K562 (cell line): ENCODE measurements around the gene TRIM65. TPM values are rescaled to one million over a fixed set of nuclear protein-coding genes. Genes with fewer than 3 reads are reported as not detected.

ENCODE experiments used
- CBX3 ChIP-seq, 2 experiments: IDR thresholded peaks; 1 replicate in 1 of 2; 2 replicates in 1 of 2; pipeline ENCODE4 v1.6.1; 2012; ENCODE audit warnings: inconsistent platforms in 2 of 2, low read length in 2 of 2, borderline replicate concordance in 1 of 2, control low read depth in 1 of 2
- CHD2 ChIP-seq: IDR thresholded peaks from 2 replicates; pipeline ENCODE4 v1.6.1; 2011; ENCODE audit warnings: low read depth, low read length
- EWSR1 ChIP-seq: fragments of 450-650 bp; IDR thresholded peaks from 2 replicates; pipeline ENCODE4 v1.6.1; 2018; ENCODE audit warnings: borderline replicate concordance, mild to moderate bottlenecking, low read depth, moderate library complexity; ENCODE audit not compliant: partially characterized antibody
- FOXA1 ChIP-seq: fragments of 450-650 bp; IDR thresholded peaks from 2 replicates; pipeline ENCODE4 v1.6.1; 2016; ENCODE audit warnings: mild to moderate bottlenecking, borderline replicate concordance
- KDM2B ChIP-seq: fragments of 250-450 bp; sonication (Bioruptor Pico); IDR thresholded peaks from 2 replicates; pipeline ENCODE4 v1.8.0; 2021; ENCODE audit warnings: mild to moderate bottlenecking, moderate library complexity
- MEIS2 ChIP-seq: fragments of 450-650 bp; IDR thresholded peaks from 2 replicates; pipeline ENCODE4 v1.6.1; 2014; ENCODE audit warnings: mild to moderate bottlenecking; ENCODE audit not compliant: partially characterized antibody
- MTF1 ChIP-seq: fragments of 250-450 bp; sonication (Bioruptor Pico); IDR thresholded peaks from 2 replicates; pipeline ENCODE4 v1.9.0; 2021; ENCODE audit warnings: moderate library complexity, mild to moderate bottlenecking, inconsistent platforms, borderline replicate concordance
- PPARD ChIP-seq: fragments of 250-450 bp; sonication (Bioruptor Pico); IDR thresholded peaks from 2 replicates; pipeline ENCODE4 v1.8.0; 2022; ENCODE audit warnings: inconsistent platforms, mild to moderate bottlenecking, moderate library complexity
- RBBP5 ChIP-seq: fragments of 200-600 bp; sonication (generic); IDR thresholded peaks from 2 replicates; pipeline ENCODE4 v1.6.1; 2012; ENCODE audit warnings: borderline replicate concordance, mild to moderate bottlenecking, low read length, control low read depth, inconsistent platforms; ENCODE audit not compliant: insufficient read depth, poor library complexity, severe bottlenecking
- RBM25 ChIP-seq: fragments of 200-400 bp; formaldehyde crosslinking; IDR thresholded peaks from 2 replicates; pipeline ENCODE4 v1.6.1; 2018; ENCODE audit warnings: low read length, low read depth, moderate library complexity; ENCODE audit not compliant: severe bottlenecking
- RUNX1 ChIP-seq: sonication (generic); IDR thresholded peaks from 2 replicates; pipeline ENCODE4 v1.6.1; 2016; ENCODE audit warnings: antibody characterized with exemption, low read depth
- SREBF2 ChIP-seq: sonication (generic); formaldehyde crosslinking; IDR thresholded peaks from 2 replicates; pipeline ENCODE4 v1.4.0; 2020; ENCODE audit warnings: mild to moderate bottlenecking, missing genetic modification reagents
- ZBED1 ChIP-seq: IDR thresholded peaks from 2 replicates; pipeline ENCODE4 v1.6.1; 2014
- ZNF121 ChIP-seq: sonication (generic); formaldehyde crosslinking; conservative IDR thresholded peaks from 2 replicates; pipeline ENCODE4 v1.8.0; 2022; ENCODE audit warnings: missing genetic modification reagents
- ZNF354B ChIP-seq: fragments of 250-450 bp; sonication (Bioruptor Pico); IDR thresholded peaks from 2 replicates; pipeline ENCODE4 v1.4.0; 2020
- ZNF77 ChIP-seq: fragments of 250-450 bp; sonication (Bioruptor Pico); IDR thresholded peaks from 2 replicates; pipeline ENCODE4 v1.5.0; 2020
- polyA plus RNA-seq, 8 experiments: library from polyadenylated mRNA; depleted of rRNA in 4 of 8; stranded (reverse) in 5 of 8; unstranded in 3 of 8; fragments of >200 nt; fragmentation: Nextera tagmentation in 2 of 8; fragmentation: Illumina TruSeq in 1 of 8; extraction: Ambion mirVana in 2 of 8; extraction: Trizol in 1 of 8; gene quantifications; 2 replicates each; pipeline versions ENCODE4 v1.2.1 to v1.2.3, GENCODE V29; 2011 to 2014; ENCODE audit warnings: inconsistent platforms in 1 of 8, missing spikeins in 1 of 8
- total RNA-seq, 7 experiments: library from RNA; depleted of rRNA in 6 of 7; stranded (reverse); fragments of >200 nt in 6 of 7; fragmentation: Illumina TruSeq in 2 of 7; extraction: Trizol in 2 of 7; gene quantifications; 2 replicates each; pipeline versions ENCODE4 v1.2.1 to v1.2.3, GENCODE V29; 2011 to 2021; ENCODE audit warnings: low replicate concordance in 1 of 7
- TF ChIP-seq, protein P1 (sequence below): sonication (generic); formaldehyde crosslinking; IDR thresholded peaks from 2 replicates; pipeline ENCODE4 v1.8.1; 2023; ENCODE audit warnings: mild to moderate bottlenecking, missing genetic modification reagents
- TF ChIP-seq, protein P2 (sequence below): fragments of 450-650 bp; IDR thresholded peaks from 2 replicates; pipeline ENCODE4 v1.6.1; 2016; ENCODE audit warnings: antibody characterized with exemption
- TF ChIP-seq, protein P3 (sequence below): IDR thresholded peaks from 3 replicates; pipeline ENCODE4 v1.6.1; 2011; ENCODE audit warnings: borderline replicate concordance, mild to moderate bottlenecking; ENCODE audit not compliant: insufficient read length, insufficient read depth
- TF ChIP-seq, protein P4 (sequence below): fragments of 450-650 bp; formaldehyde crosslinking; IDR thresholded peaks from 2 replicates; pipeline ENCODE4 v1.4.0; 2020; ENCODE audit warnings: mild to moderate bottlenecking, moderate library complexity
- TF ChIP-seq, protein P5 (sequence below): sonication (generic); formaldehyde crosslinking; IDR thresholded peaks from 2 replicates; pipeline ENCODE4 v1.8.1; 2023; ENCODE audit warnings: mild to moderate bottlenecking, missing genetic modification reagents

TRIM65 gene
- total and polyA plus RNA-seq, 9 of the 15 experiments (the other 6 are each of a cell fraction or from before 2014, with no cell fraction given): 2.8 to 45.7 (median 22.9) TPM

DNA sequence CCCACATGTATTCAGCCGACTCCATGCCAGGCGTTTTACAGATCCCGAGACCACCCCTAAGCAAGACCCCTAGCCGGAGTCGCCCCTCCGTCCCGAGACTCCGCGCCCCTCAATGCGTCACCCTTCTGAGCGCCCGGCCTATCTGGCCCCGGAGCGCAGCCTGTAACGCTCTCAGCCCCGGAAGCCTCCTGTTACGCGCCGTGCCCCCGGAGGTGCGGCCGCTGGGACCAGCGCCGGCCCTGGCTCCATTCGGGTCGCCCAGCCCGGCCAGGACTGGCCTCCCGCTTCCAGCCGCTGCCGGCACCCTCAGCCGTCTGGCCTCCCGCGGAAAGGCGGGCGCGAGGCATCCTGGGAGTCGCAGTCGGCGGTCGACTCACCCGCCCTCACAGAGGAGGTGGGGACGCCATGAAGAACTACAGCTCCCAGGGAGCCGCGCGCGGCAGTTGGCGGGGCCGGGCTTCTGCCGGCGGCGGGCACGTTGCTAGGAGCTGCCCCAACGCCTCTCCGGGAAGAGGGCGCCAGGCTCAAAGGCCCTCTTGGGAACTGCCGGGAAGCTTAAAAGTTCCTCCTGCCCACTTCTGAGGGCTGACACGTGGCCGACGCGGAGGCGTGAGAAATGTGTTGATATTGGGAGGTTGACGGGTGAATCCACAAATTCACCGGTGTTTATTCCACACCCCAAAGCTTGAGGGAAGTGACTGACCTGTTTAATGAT, 44.1 kb upstream of the TRIM65 start, which contains the start of gene FBF1 (continued):
- TF ChIP-seq ZBED1: no peak
- TF ChIP-seq KDM2B: no peak
- TF ChIP-seq RBBP5: peak; percentile 69
- TF ChIP-seq SREBF2 (CRISPR knock-in tag): no peak
- TF ChIP-seq MTF1 (CRISPR knock-in tag): no peak
- TF ChIP-seq PPARD: no peak
- TF ChIP-seq, protein P1, sequence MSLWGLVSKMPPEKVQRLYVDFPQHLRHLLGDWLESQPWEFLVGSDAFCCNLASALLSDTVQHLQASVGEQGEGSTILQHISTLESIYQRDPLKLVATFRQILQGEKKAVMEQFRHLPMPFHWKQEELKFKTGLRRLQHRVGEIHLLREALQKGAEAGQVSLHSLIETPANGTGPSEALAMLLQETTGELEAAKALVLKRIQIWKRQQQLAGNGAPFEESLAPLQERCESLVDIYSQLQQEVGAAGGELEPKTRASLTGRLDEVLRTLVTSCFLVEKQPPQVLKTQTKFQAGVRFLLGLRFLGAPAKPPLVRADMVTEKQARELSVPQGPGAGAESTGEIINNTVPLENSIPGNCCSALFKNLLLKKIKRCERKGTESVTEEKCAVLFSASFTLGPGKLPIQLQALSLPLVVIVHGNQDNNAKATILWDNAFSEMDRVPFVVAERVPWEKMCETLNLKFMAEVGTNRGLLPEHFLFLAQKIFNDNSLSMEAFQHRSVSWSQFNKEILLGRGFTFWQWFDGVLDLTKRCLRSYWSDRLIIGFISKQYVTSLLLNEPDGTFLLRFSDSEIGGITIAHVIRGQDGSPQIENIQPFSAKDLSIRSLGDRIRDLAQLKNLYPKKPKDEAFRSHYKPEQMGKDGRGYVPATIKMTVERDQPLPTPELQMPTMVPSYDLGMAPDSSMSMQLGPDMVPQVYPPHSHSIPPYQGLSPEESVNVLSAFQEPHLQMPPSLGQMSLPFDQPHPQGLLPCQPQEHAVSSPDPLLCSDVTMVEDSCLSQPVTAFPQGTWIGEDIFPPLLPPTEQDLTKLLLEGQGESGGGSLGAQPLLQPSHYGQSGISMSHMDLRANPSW (CRISPR knock-in tag): 0 out of 2 replicates have a peak, but pooled peaks have one; percentile 94
- TF ChIP-seq, protein P2, sequence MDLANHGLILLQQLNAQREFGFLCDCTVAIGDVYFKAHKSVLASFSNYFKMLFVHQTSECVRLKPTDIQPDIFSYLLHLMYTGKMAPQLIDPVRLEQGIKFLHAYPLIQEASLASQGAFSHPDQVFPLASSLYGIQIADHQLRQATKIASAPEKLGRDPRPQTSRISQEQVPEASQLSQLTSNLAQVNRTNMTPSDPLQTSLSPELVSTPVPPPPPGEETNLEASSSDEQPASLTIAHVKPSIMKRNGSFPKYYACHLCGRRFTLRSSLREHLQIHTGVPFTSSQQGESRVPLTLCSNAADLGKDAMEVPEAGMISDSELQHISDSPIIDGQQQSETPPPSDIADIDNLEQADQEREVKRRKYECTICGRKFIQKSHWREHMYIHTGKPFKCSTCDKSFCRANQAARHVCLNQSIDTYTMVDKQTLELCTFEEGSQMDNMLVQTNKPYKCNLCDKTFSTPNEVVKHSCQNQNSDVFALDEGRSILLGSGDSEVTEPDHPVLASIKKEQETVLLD: no peak
- no peak; the same call in 1 of the 2 replicates for TF ChIP-seq RUNX1
- TF ChIP-seq FOXA1: no peak
- TF ChIP-seq, protein P3, sequence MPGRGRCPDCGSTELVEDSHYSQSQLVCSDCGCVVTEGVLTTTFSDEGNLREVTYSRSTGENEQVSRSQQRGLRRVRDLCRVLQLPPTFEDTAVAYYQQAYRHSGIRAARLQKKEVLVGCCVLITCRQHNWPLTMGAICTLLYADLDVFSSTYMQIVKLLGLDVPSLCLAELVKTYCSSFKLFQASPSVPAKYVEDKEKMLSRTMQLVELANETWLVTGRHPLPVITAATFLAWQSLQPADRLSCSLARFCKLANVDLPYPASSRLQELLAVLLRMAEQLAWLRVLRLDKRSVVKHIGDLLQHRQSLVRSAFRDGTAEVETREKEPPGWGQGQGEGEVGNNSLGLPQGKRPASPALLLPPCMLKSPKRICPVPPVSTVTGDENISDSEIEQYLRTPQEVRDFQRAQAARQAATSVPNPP: no peak
- no peak for TF ChIP-seq CHD2
- TF ChIP-seq, protein P4, sequence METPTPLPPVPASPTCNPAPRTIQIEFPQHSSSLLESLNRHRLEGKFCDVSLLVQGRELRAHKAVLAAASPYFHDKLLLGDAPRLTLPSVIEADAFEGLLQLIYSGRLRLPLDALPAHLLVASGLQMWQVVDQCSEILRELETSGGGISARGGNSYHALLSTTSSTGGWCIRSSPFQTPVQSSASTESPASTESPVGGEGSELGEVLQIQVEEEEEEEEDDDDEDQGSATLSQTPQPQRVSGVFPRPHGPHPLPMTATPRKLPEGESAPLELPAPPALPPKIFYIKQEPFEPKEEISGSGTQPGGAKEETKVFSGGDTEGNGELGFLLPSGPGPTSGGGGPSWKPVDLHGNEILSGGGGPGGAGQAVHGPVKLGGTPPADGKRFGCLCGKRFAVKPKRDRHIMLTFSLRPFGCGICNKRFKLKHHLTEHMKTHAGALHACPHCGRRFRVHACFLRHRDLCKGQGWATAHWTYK: 0 out of 2 replicates have a peak, but pooled peaks have one; percentile 75
- no peak for TF ChIP-seq ZNF77 (CRISPR knock-in tag)
- no peak for TF ChIP-seq ZNF354B (CRISPR knock-in tag)
- no peak for TF ChIP-seq ZNF121 (CRISPR knock-in tag)
- TF ChIP-seq EWSR1: no peak
- TF ChIP-seq CBX3 (IDR thresholded peaks at IDR 0.05; ENCODE audit: borderline replicate concordance in 1 of 2, low read length in 2 of 2): no peak
- TF ChIP-seq MEIS2: no peak
- no peak for TF ChIP-seq RBM25
- TF ChIP-seq, protein P5, sequence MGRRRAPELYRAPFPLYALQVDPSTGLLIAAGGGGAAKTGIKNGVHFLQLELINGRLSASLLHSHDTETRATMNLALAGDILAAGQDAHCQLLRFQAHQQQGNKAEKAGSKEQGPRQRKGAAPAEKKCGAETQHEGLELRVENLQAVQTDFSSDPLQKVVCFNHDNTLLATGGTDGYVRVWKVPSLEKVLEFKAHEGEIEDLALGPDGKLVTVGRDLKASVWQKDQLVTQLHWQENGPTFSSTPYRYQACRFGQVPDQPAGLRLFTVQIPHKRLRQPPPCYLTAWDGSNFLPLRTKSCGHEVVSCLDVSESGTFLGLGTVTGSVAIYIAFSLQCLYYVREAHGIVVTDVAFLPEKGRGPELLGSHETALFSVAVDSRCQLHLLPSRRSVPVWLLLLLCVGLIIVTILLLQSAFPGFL (CRISPR knock-in tag): 0 out of 2 replicates have a peak, but pooled peaks have one; percentile 74
